Endothelial cell of umbilical vein (primary cell): Measurements from ENCODE around the gene VSX1.

ENCODE experiments used
- CTCF ChIP-seq, 2 donors: IDR thresholded peaks; 1 replicate in 1 of 2; 2 replicates in 1 of 2; pipeline ENCODE4 v1.5.1; 2011; ENCODE audit warnings: low read length in 2 of 2, mild to moderate bottlenecking in 2 of 2, moderate library complexity in 2 of 2, control low read depth in 1 of 2, inconsistent platforms in 1 of 2, low read depth in 1 of 2; ENCODE audit not compliant: insufficient read depth in 1 of 2; ENCODE audit errors: extremely low read depth in 1 of 2
- MAX ChIP-seq: IDR thresholded peaks from 2 replicates; pipeline ENCODE4 v1.6.1; 2011; ENCODE audit not compliant: insufficient read depth, insufficient read length
- MYC ChIP-seq: IDR thresholded peaks from one replicate; pipeline ENCODE4 v1.6.1; 2011; ENCODE audit warnings: mild to moderate bottlenecking, low read depth, low read length
- POLR2A ChIP-seq: IDR thresholded peaks from 2 replicates; pipeline ENCODE4 v1.6.1; 2012; ENCODE audit warnings: low read depth, mild to moderate bottlenecking, control low read depth, low read length
- POLR2AphosphoS5 ChIP-seq: IDR thresholded peaks from 2 replicates; pipeline ENCODE4 v1.6.1; 2012; ENCODE audit warnings: low read depth, mild to moderate bottlenecking, control low read depth, low read length, moderate library complexity; ENCODE audit not compliant: insufficient read depth

GRCh38 chr20:25082498-25082873 is 545 bp upstream of the VSX1 start:
- TF ChIP-seq POLR2AphosphoS5, result no peak
- TF ChIP-seq CTCF (IDR thresholded peaks at IDR 0.05; ENCODE audit: extremely low read depth in 1 of 2, insufficient read depth in 1 of 2, low read depth in 1 of 2, low read length in 2 of 2), result no peak
- TF ChIP-seq MAX, result no peak
- TF ChIP-seq MYC, result no peak
- no peak for TF ChIP-seq POLR2A
